K562 (cell line): ENCODE results near the gene MID1IP1. TPM values are rescaled to one million over a fixed set of nuclear protein-coding genes. Genes with fewer than 3 reads are reported as not detected.

Experiments used
- ATAC-seq: fragments of 200-7000 bp; cut with Tn5 transposase; 3 replicates; pipeline ENCODE4 v1.9.1; 2020; ENCODE audit warnings: moderate library complexity
- BruUV-seq: library from RNA; stranded (reverse); fragments of 400-500 nt; replicated peaks from 2 replicates; lab custom pipeline; 2021; lab: Mats Ljungman, UMichigan
- CTCF ChIA-PET: fragments of 300-600 bp; formaldehyde crosslinking; extraction: SDS; loops from one replicate; lab custom pipeline; 2021; ENCODE audit warnings: low intra/inter-chr PET ratio; lab: Yijun Ruan, JAX
- POLR2A ChIA-PET: fragments of 300-600, 350-650 bp; sonication (Branson Sonifier 250); formaldehyde crosslinking; extraction: SDS; loops from one replicate; lab custom pipeline; 2021; ENCODE audit warnings: antibody characterized with exemption, inconsistent platforms; lab: Yijun Ruan, JAX
- DNase-seq, 4 experiments: peaks; one replicate each; pipeline versions ENCODE4 v3.0.0 to v3.0.0-alpha.2; 2011 to 2018; ENCODE audit warnings: low spot score in 3 of 4, mixed read lengths in 3 of 4; ENCODE audit errors: extremely low read depth in 1 of 4
- FAIRE-seq: peaks from 2 replicates; lab custom pipeline; 2011; peaks lifted over from hg19 to GRCh38; lab: Jason Lieb, UNC
- H2AFZ ChIP-seq: 2 replicates; pipeline ENCODE4 v1.6.0; 2011; ENCODE audit warnings: low read depth, low read length, control low read depth, inconsistent platforms
- H3K27ac ChIP-seq: fragments of 200-600 bp; 3 replicates; pipeline ENCODE4 v1.8.0; 2011; ENCODE audit warnings: low read depth, mild to moderate bottlenecking, control low read depth, inconsistent platforms, low read length, moderate library complexity, mixed read lengths; ENCODE audit errors: extremely low read depth
- H3K27me3 ChIP-seq, 2 experiments: fragments of 300-600 bp in 1 of 2; 2 replicates in 1 of 2; 3 replicates in 1 of 2; pipeline versions ENCODE4 v1.6.0 to v1.8.0; 2011; ENCODE audit warnings: inconsistent platforms in 2 of 2, low read length in 2 of 2, mild to moderate bottlenecking in 1 of 2, mixed read lengths in 1 of 2, moderate library complexity in 1 of 2; ENCODE audit not compliant: control insufficient read depth in 2 of 2, insufficient read depth in 2 of 2
- H3K36me3 ChIP-seq: fragments of 300-600 bp; 3 replicates; pipeline ENCODE4 v1.8.0; 2011; ENCODE audit warnings: mild to moderate bottlenecking, low read length, inconsistent platforms; ENCODE audit not compliant: control insufficient read depth, insufficient read depth
- H3K4me1 ChIP-seq, 2 experiments: fragments of 200-600 bp in 1 of 2; replicated peaks in 1 of 2; 2 replicates in 1 of 2; 3 replicates in 1 of 2; pipeline versions ENCODE4 v1.5.1 to v1.8.0; 2011; ENCODE audit warnings: inconsistent platforms in 2 of 2, low read length in 2 of 2, mild to moderate bottlenecking in 1 of 2, mixed read lengths in 1 of 2, moderate library complexity in 1 of 2; ENCODE audit not compliant: control insufficient read depth in 2 of 2, insufficient read depth in 2 of 2
- H3K4me2 ChIP-seq: 2 replicates; pipeline ENCODE4 v1.6.1; 2011; ENCODE audit warnings: low read length, control low read depth, inconsistent platforms, mixed read lengths; ENCODE audit not compliant: insufficient read depth
- H3K4me3 ChIP-seq: fragments of 200-600 bp; sonication (generic), shearing (Covaris generic); 2 replicates; pipeline ENCODE4 v1.5.1; 2016; ENCODE audit warnings: control low read depth, inconsistent platforms
- H3K79me2 ChIP-seq: fragments of 200-600 bp; 3 replicates; pipeline ENCODE4 v1.8.0; 2011; ENCODE audit warnings: low read length, inconsistent platforms; ENCODE audit not compliant: control insufficient read depth, insufficient read depth
- H3K9ac ChIP-seq, 2 experiments: 2 replicates each; pipeline versions ENCODE4 v1.6.0 to v1.6.1; 2011; ENCODE audit warnings: low read depth in 2 of 2, low read length in 2 of 2, control low read depth in 1 of 2, inconsistent platforms in 1 of 2, mild to moderate bottlenecking in 1 of 2, mixed read lengths in 1 of 2; ENCODE audit not compliant: insufficient read depth in 1 of 2
- H3K9me1 ChIP-seq: one replicate; pipeline ENCODE4 v1.6.0; 2011; ENCODE audit warnings: inconsistent platforms, mild to moderate bottlenecking, low read length, moderate library complexity; ENCODE audit not compliant: control insufficient read depth, insufficient read depth
- H3K9me3 ChIP-seq: replicated peaks from 2 replicates; pipeline ENCODE4 v1.5.1; 2011; ENCODE audit warnings: low read depth, low read length, inconsistent platforms; ENCODE audit not compliant: control insufficient read depth, insufficient read depth
- H4K20me1 ChIP-seq: replicated peaks from 2 replicates; pipeline ENCODE4 v1.6.1; 2011; ENCODE audit warnings: low read length, inconsistent platforms, mixed read lengths; ENCODE audit not compliant: control insufficient read depth, insufficient read depth
- ETV1 ChIP-seq: fragments of 450-650 bp; conservative IDR thresholded peaks from 2 replicates; pipeline ENCODE4 v1.6.1; 2016; ENCODE audit warnings: missing genetic modification characterization, control low read depth, low read depth, missing compliant biosample characterization
- EWSR1 ChIP-seq: fragments of 450-650 bp; IDR thresholded peaks from 2 replicates; pipeline ENCODE4 v1.6.1; 2018; ENCODE audit warnings: borderline replicate concordance, mild to moderate bottlenecking, low read depth, moderate library complexity; ENCODE audit not compliant: partially characterized antibody
- NFIX ChIP-seq: fragments of 250-450 bp; sonication (Bioruptor Pico); IDR thresholded peaks from 2 replicates; pipeline ENCODE4 v1.4.0; 2020; ENCODE audit warnings: low read depth, mild to moderate bottlenecking, moderate library complexity
- NR2C2 ChIP-seq, 2 experiments: fragments of 200-800 bp in 1 of 2; sonication (Bioruptor generic) in 1 of 2; sonication (generic) in 1 of 2; formaldehyde crosslinking in 1 of 2; IDR thresholded peaks; 2 replicates each; pipeline versions ENCODE4 v1.6.1 to v1.8.0; 2016 to 2022; ENCODE audit warnings: mild to moderate bottlenecking in 1 of 2, missing compliant biosample characterization in 1 of 2, missing genetic modification characterization in 1 of 2, missing genetic modification reagents in 1 of 2
- POLR2AphosphoS2 ChIP-seq: IDR thresholded peaks from 2 replicates; pipeline ENCODE4 v1.6.1; 2012; ENCODE audit warnings: low read length, improper control_type of control experiment
- ZBTB1 ChIP-seq: sonication (generic); formaldehyde crosslinking; IDR thresholded peaks from 2 replicates; pipeline ENCODE4 v1.8.1; 2023; ENCODE audit warnings: missing genetic modification reagents, low read depth, mild to moderate bottlenecking, borderline replicate concordance
- ZNF324 ChIP-seq: fragments of 250-450 bp; sonication (Bioruptor Pico); IDR thresholded peaks from 2 replicates; pipeline ENCODE4 v1.4.0; 2020; ENCODE audit warnings: mild to moderate bottlenecking
- WGBS: fragments of 100-300 bp; shearing (Covaris generic); methylation state at CpG from one replicate; pipeline ENCODE4 v1.1.6; 2016; ENCODE audit warnings: low coverage, mixed read lengths; ENCODE audit not compliant: insufficient coverage; ENCODE audit errors: missing lambda C conversion rate; 5-methylcytosine and 5-hydroxymethylcytosine counted together
- in situ Hi-C: fragments of 300-500 bp; cut with MboI; formaldehyde crosslinking; loops from 4 replicates; pipeline ENCODE4 v1.15.0; 2018; ENCODE audit warnings: inconsistent platforms, mixed read lengths
- intact Hi-C: fragments of 100-400 bp; cut with micrococcal nuclease; formaldehyde crosslinking; loops from 2 replicates; pipeline ENCODE4 v1.14.2; 2022
- polyA plus RNA-seq, 8 experiments: library from polyadenylated mRNA; depleted of rRNA in 4 of 8; stranded (reverse) in 5 of 8; unstranded in 3 of 8; fragments of >200 nt; fragmentation: Nextera tagmentation in 2 of 8; fragmentation: Illumina TruSeq in 1 of 8; extraction: Ambion mirVana in 2 of 8; extraction: Trizol in 1 of 8; gene quantifications; 2 replicates each; pipeline versions ENCODE4 v1.2.1 to v1.2.3, GENCODE V29; 2011 to 2014; ENCODE audit warnings: inconsistent platforms in 1 of 8, missing spikeins in 1 of 8
- total RNA-seq, 7 experiments: library from RNA; depleted of rRNA in 6 of 7; stranded (reverse); fragments of >200 nt in 6 of 7; fragmentation: Illumina TruSeq in 2 of 7; extraction: Trizol in 2 of 7; gene quantifications; 2 replicates each; pipeline versions ENCODE4 v1.2.1 to v1.2.3, GENCODE V29; 2011 to 2021; ENCODE audit warnings: low replicate concordance in 1 of 7
- TF ChIP-seq, protein P1 (sequence below), 3 experiments: fragments of 200-800 bp in 1 of 3; sonication (Bioruptor generic) in 1 of 3; sonication (generic) in 1 of 3; formaldehyde crosslinking in 1 of 3; IDR thresholded peaks; 2 replicates each; pipeline versions ENCODE4 v1.6.1 to v1.8.0; 2016 to 2022; ENCODE audit warnings: mild to moderate bottlenecking in 2 of 3, missing compliant biosample characterization in 2 of 3, missing genetic modification characterization in 2 of 3, missing genetic modification reagents in 1 of 3

Gene MID1IP1
- total and polyA plus RNA-seq, 9 of the 15 experiments (the other 6 are each of a cell fraction or from before 2014, with no cell fraction given), result 0.51 to 102 (median 27.5) TPM

DNA sequence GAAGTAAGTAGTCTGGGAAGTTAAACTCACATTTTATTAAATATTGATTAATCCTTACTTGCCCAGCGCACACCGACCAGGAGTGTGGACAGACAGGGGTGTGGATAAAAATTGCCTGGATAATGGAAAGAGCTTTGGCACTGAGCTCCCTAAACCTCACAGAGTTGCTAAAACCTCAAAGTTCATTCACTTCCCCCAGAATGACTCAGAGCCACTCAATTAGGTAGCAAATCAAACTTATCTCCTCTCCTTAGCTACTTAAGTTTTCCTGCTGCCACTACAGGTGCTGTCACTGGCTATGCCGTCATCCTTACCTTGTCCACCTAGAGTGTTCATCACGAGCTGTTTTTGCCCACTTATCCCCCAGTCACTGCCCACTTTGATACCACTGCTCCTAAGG, 27.0 kb upstream of the MID1IP1 start:
- H3K4me3 ChIP-seq, result no peak overlapping the region
- H3K9me3 ChIP-seq, result no peaks in the 10 kb centered on the region
- WGBS, result 42% methylated on average over 4 of the region's 4 CpGs
- no peaks in the 10 kb centered on the region for H3K27me3 ChIP-seq
- peaks cover 0 to 1% of the 10 kb centered on the region in 2 experiments; a peak in 2 of 5 replicates for H3K4me1 ChIP-seq
- POLR2A ChIA-PET, result interaction anchor here (0.6 to 0.7 kb wide), 2 partner anchors 32 to 1157 kb away, joined by 3 read pairs; no protein-coding TSS in a partner anchor
- no peak overlapping the region for H3K4me2 ChIP-seq
- CTCF ChIA-PET, result no interaction called here
- FAIRE-seq (no peak), DNase-seq (no peak), ATAC-seq (no peak)
- H3K79me2 ChIP-seq, result no peaks in the 10 kb centered on the region
- no peaks in the 10 kb centered on the region for H3K36me3 ChIP-seq
- H3K27ac ChIP-seq, result no peak overlapping the region
- intact Hi-C loops, result no loop called here
- BruUV-seq, result no TSS peak
- no peak overlapping the region for H3K9ac ChIP-seq
- H4K20me1 ChIP-seq, result no peaks in the 10 kb centered on the region
- H2AFZ ChIP-seq, result no peak overlapping the region
- H3K9me1 ChIP-seq, result no peaks in the 10 kb centered on the region
- TF ChIP-seq ZBTB1 (CRISPR knock-in tag), result no peak
- in situ Hi-C loops, result no loop called here

- no peak for TF ChIP-seq NFIX (CRISPR knock-in tag)
- TF ChIP-seq NR2C2 (CRISPR knock-in tag; IDR thresholded peaks at IDR 0.05), result no peak
- no peak for TF ChIP-seq NR2C2 (tag; IDR thresholded peaks at IDR 0.05)
- TF ChIP-seq ZNF324, result no peak
- no peak for TF ChIP-seq EWSR1
- TF ChIP-seq, protein P1, sequence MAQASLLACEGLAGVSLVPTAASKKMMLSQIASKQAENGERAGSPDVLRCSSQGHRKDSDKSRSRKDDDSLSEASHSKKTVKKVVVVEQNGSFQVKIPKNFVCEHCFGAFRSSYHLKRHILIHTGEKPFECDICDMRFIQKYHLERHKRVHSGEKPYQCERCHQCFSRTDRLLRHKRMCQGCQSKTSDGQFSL (CRISPR knock-in tag; IDR thresholded peaks at IDR 0.05), result no peak
- TF ChIP-seq, protein P1 (tag; IDR thresholded peaks at IDR 0.05), result no peak
- no peak for TF ChIP-seq ETV1
- TF ChIP-seq POLR2AphosphoS2, result no peak
- ChIA-PET CTCF (no interaction called here), POLR2A (interaction anchor here (0.7 kb wide), 1 partner anchor 169 kb away, joined by 3 read pairs; no protein-coding TSS in a partner anchor)
- H3K79me2 ChIP-seq, result peaks cover 7% of the 10 kb centered on the region
- H4K20me1 ChIP-seq, result no peaks in the 10 kb centered on the region
- no peak overlapping the region for H3K4me3 ChIP-seq
- no peak overlapping the region for H3K9ac ChIP-seq
- intact Hi-C loops, result no loop called here
- in situ Hi-C loops, result no loop called here
- H3K4me2 ChIP-seq, result no peak overlapping the region
- DNase-seq (no peak), FAIRE-seq (no peak), ATAC-seq (no peak)
- H3K4me1 ChIP-seq, result peaks cover 4 to 12% of the 10 kb centered on the region in 2 experiments; a peak in 2 of 5 replicates
- H3K36me3 ChIP-seq, result no peaks in the 10 kb centered on the region
- H2AFZ ChIP-seq, result no peak overlapping the region
- H3K9me3 ChIP-seq, result no peaks in the 10 kb centered on the region
- H3K9me1 ChIP-seq, result no peaks in the 10 kb centered on the region
- H3K27ac ChIP-seq, result no peak overlapping the region
- BruUV-seq, result no TSS peak
- no peaks in the 10 kb centered on the region for H3K27me3 ChIP-seq
These were observed 4.3 kb upstream of the MID1IP1 start for GRCh38 chrX:38796946-38797345.
